Thyroid gland (tissue), 4 donors: ENCODE data around the gene CISD2.
"Not testable (repeated sequence)": the region's sequence is repeated elsewhere in the genome, so short reads cannot be mapped to it uniquely, and the experiment has no call there.

Experiments
- CTCF ChIP-seq, 6 experiments: fragments of 200-600 bp in 3 of 6; fragments of 450-650 bp in 3 of 6; sonication (generic) in 3 of 6; IDR thresholded peaks; one replicate each; pipeline ENCODE4 v1.5.1; 2016 to 2019; ENCODE audit warnings: antibody characterized with exemption in 6 of 6, mild to moderate bottlenecking in 2 of 6, inconsistent platforms in 1 of 6, moderate library complexity in 1 of 6
- POLR2A ChIP-seq, 2 donors: fragments of 450-650 bp; IDR thresholded peaks; one replicate each; pipeline ENCODE4 v1.6.1; 2017; ENCODE audit warnings: antibody characterized with exemption in 2 of 2, mild to moderate bottlenecking in 2 of 2, moderate library complexity in 1 of 2

- TF ChIP-seq CTCF, POLR2A (IDR thresholded peaks at IDR 0.05): not testable (repeated sequence)
Observed at GRCh38 chr4:102878349-102878748, 9.6 kb downstream of the CISD2 start.
